ENCODE data around the gene AFAP1L1.
A peak's percentile ranks its signal among the peaks of the same experiment; 100 is the strongest.

The AFAP1L1 gene

DNA sequence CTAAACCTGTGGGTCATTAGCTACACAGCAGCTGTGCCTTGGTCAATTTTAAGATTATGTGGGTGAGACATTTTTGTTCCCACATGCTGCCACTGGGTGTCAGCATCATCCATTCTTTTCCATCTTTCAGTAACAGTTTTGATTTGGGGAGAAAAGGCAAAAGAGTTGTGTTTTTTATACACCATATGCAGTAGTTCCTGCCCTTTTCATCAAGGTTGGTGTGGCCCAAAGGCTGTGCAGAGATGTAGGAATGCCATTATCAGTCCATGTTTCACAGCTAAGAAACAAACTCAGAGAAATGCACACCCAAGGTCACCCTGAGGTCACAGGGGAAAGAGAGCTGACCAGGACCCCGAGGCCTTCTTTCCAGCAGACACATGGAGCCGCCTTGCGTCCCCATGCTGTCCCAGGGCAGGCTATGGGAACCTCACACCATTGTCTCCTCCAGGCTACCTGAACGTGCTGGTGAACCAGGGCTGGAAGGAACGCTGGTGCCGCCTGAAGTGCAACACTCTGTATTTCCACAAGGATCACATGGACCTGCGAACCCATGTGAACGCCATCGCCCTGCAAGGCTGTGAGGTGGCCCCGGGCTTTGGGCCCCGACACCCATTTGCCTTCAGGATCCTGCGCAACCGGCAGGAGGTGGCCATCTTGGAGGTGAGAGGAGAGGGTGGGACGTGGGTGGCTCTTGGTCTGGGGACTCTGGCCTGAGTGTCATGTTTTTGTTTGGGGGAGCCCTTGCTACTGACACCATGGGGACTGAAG lies 45.8 kb downstream of the AFAP1L1 start:
- DNase-seq: peak; percentile 52

DNA sequence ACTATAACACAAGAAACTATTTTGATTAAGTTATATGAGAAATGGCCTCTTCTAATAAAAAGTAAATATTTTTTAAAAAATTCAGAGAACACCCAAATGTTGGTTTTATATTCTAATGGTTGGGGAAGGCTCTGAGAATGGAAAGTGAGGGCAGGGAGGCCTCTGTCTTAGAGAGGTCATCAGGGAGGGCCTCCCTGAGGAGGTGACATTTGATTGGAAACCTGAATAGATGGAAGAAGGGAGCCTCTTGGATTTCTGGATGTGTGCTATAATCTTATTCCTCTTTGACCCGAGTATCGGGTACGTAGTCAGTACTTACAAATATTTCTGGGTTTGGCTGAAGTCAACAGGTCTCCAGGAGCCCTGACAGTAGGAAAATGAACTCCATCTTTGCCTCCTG lies 47.5 kb downstream of the AFAP1L1 start:
- no peak for DNase-seq

DNA sequence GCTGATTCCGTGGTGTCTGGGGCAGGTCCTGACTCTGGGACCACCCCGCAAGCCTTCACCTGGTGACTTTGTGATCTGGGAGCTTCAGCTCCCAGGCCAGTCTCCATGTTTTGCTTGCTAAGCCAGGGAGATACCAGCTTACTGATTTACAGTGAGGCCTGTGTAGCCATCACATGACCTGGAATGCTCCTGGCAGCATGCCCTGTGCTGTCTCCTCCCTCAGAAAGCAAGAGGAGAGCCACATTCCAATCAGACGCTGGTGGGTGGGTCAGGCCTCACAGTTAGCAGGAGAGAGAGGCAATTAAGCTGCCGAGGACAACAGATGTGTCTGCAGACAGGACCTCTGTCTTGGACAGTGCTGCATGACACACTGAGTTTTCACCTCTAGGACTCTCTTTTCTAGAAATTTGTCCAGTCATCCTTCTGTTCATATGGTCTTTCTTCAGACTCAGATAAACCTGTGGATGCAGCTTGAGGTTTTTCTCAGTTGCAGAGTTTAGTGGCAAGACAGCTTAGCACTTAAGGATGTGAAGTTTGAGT lies 49.2 kb downstream of the AFAP1L1 start:
- DNase-seq: peak; percentile 20

DNA sequence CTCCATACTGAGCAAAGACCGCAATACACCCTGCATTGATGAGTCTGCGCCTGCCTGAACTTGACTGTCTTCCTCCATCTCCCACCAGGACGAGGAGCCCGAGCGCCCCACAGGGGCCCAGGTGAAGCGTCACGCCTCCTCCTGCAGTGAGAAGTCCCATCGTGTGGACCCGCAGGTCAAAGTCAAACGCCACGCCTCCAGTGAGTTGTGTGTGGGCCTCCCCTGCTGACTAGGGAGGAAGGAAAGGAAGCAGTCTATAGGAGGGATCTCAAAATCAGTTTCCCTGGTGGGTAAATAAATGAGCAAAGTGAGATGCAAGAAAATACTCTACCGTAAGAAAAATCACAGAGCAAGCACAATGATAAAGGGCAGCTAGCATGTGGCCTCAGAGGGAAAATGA lies 50.9 kb downstream of the AFAP1L1 start:
- no peak for DNase-seq

DNA sequence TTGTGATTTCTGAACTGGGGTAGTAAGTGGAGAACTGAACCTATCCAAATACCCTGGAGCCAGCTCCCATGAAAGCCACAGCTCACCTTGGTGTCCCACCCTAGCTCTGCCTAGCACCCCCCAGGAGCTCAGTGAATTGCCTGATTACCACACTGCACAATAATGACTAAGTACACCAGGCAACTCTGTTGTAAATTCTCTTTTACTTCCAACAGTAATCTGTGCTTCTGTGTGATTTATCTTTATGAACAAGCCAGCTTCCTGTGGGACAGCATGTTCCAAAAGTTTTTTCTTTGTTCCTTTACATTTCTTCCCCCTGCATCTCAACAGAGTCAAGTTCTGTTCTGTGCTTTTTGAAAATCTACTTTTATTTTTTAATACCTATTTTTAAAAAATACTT lies 51.6 kb downstream of the AFAP1L1 start:
- DNase-seq: no peak

DNA sequence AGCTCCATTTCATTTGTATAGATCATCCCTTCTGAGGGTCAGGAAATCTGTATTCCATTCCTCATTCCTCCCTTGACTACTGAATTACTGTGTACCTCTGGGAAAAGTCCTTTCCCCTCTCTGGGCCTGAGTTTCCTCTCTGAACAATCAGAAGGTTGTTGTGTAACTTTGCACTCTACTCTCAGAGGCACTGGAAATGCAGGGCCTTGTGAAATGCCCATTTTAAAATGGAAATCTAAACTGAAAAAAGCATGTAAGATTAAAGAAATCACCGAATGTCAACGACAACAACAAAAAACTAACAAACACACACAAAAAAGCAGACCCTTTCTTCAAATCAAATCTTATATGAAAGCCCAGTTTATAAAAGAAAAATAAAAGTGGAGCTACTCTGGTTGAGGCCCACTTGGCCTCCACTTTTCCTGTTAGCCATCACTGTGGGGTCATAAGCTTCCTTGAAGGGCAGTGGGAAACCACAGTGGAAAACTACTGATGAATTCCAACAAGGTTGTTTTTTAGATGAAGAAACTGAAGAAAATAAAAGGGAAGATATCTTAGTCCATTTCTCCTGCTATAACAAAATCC lies 52.1 kb downstream of the AFAP1L1 start:
- DNase-seq: no peak

DNA sequence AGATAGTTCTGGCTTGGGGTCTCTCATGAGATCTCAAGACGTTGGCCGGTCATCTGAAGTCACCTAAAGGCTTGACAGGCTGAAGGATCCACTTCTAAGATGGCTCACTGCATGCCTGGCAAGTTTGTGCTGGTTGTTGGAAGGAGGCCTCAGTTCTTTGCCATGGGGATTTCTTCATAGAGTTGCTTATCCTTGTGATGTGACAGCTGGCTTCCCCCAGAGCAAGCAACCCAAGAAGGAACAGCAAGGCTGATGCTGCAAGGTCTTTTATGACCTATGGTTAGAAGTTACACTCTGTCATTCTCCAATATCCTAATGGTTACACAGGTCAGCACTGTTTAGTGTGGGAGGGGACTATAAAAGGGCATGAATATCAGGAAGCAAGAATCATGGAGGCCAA lies 53.0 kb downstream of the AFAP1L1 start:
- no peak for DNase-seq

DNA sequence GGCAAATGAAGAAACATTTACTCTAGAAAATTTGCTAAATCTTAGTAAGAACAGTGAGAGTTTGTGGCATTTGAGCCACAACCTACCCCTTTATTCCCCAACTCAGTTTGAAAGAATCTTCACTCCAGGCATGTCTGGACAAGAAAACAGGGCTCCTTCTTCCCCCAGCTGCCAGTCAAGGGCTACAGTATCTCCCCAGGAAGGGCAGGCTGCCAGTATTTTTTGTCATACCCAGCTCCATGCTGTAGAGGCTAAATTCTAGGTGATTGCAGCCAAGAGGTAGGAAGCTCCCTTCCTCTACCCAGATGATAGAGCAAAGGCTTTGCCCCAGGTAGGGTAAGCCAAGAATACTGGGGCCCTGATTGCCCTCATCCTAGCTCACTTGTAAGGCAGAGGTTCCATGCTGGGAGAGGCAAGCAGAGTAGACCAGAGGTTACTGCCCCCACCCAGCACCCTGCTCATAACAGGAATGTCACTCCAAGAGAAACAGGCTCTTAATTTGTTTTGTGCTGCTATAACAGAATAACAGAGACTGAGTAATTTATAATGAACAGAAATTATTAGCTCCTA lies 53.6 kb downstream of the AFAP1L1 start:
- no peak for DNase-seq

DNA sequence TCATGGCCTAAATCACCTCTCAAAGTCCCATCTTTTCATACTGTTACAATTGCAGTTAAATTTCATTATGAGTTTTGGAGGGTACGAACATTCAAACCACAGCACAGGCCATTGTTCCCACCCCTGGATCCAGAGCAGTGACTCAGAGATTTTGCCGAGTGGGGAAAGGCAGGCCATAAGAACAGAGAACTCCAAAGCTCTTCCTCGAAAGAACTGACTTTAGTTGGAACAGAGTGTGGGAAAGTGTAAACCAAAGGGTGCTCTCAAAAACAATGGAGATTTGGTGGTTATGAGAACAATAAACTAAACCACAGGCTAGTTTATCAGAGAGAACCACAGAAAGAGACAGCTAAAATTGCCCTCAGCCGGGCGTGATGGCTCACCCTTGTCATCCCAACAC lies 54.2 kb downstream of the AFAP1L1 start:
- DNase-seq: no peak

DNA sequence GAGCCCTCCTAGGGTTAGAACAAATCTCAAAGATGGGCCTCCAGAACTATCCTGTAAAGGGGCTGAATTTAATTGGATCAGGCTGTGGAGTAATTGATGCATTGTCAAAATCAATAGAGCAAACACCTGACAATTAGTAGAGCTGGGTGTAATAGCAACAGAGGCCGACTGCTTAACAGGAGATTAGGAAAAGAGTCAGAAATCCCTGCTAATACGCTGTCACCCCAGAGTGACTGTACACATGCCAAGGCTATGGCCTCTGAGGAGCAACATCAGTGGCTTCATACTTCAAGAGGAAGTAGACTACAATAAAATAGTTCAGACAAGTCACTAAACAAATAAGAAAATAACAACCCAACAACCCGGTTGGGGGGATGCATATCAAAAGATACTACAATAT lies 55.0 kb downstream of the AFAP1L1 start:
- no peak for DNase-seq

DNA sequence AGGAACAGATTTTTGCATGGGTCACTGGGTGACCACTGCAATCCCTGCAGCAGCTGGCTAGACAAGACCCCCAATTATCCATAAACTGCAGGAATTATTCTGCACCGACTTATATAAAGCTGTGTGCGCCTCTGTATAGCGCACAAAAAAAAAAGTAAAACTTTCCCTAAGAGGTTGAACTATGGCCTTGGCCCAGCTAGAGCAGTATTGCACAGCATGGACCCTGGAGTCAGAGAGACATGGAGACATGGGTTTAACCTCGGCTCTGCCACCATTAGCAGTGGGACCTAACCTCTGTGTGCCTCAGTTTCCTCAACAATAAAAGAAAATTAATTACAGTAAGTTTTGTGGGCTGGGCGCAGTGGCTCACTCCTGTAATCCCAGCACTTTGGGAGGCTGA lies 56.5 kb downstream of the AFAP1L1 start:
- DNase-seq: no peak

DNA sequence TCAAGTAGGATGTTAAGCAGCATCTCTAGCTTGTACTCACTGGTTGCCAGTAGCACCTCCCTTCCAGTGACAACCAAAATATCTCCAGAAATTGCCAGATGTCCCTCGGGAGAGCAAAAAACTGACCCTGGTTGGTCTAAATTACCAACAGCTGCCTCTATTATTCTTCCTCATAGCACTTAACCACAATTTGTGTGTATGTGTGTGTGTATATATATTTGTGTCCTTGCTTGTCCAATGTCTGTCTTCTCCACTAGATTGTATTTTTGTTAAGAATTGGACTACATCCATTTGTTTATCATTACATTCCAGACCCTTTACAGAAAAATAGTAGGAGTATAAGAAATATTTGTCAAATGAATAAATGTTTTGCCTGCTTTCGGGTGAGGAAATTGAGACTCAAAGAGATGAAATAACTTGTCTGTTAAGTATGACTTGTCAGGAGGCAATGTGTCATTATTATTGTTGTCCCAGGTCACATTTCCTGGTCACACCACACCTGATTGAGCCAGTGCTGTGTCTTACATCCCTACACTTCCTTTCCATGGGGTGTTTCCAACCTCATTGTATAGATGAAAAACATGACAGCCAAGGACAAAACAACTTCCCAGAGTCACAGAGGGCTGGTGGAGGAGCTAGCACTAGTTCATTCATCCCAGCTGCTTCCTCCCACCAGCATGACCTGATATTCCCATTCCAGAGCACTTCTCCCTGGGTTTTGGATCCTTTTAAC lies 62.2 kb downstream of the AFAP1L1 start:
- DNase-seq: no peak

DNA sequence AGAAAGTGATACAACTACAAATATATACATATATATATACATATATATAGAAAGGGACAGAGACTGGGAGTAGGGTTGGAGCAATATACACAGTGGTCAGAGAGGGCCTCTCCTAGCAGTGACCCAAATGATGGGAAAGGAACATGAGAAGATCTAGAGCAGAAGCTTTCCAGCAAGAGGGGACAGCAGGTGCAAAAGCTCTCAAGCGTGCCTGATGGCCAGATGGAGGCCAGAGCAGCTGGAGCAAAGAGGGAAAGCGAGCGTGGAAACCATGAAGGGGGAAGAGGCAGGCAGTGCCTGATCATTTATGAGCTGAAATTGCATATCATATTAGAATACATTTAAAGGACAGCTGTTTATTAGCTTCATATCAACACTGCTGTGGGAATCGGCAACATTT lies 66.1 kb downstream of the AFAP1L1 start:
- no peak for DNase-seq

DNA sequence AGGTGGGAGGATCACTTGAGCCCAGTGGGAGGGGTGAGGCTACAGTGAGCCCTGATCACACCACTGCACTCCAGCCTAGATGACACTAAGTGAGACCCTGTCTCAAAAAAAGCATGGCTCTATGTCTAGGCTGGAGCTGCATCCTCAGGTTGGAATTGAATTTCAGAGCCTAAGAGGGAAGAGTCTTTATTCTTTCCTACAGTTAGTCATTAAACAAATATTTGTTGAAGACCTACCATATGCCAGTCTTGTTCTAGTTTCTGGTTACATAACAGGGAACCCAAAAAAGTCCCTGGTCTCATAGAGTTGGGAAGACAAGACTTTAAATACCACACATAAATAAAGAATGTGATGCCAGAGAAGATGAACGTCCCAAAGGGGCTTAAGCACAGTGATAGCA lies 66.7 kb downstream of the AFAP1L1 start:
- no peak for DNase-seq

DNA sequence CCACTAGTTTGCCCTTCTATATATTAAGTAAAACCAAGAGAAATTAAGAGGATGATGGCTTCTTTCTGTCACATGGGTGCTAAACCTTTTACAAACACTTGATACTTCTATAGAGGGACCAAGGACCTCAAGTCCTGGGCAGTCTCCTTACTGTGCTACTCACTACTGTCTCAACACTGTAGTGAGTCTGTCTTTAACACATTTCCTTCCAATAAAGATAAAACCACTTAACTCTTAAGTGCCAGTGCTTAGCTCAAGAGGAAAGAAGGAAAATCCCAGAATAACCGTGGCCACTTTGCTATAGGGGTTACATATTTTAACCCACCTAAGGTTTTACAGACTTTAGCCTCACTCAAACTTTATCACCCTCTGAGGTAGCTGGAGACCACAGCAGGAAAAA lies 69.3 kb downstream of the AFAP1L1 start:
- no peak for DNase-seq

DNA sequence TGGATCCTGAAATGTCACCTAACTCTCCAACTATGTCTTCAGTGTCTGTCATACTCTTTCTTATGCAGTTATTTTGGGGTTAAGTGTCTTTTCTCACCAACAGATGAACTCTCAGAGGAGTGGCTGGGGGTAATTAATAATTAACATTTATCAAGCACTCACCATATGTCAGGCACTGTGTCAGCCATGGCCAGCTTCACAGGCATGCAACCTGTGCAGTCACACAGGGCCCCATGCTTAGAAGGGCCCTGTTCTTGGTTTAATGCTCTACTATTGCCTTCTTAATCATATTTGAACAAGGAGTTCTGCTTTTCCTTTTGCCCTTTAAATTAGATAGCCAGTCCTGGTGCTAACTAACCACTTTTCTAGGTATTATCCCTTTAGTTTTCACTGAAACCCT lies 70.2 kb downstream of the AFAP1L1 start:
- no peak for DNase-seq

DNA sequence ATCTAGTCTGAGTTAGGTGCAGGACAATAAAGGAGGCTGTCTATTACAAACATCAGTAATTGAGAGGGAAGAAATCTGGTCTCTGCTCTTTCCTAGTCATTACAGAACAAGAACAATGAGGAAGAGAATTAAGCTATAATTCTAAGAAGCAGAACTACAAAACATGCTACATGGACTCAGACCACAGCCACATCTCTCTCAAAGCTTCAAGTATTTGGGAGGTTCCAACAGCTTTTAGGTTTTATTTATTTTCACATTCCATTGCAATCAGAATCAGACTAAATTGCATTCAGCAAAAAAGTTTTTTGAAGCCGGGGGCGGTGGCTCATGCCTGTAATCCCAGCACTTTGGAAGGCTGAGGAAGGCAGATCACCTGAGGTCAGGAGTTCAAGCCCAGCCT lies 72.5 kb downstream of the AFAP1L1 start:
- DNase-seq: no peak

DNA sequence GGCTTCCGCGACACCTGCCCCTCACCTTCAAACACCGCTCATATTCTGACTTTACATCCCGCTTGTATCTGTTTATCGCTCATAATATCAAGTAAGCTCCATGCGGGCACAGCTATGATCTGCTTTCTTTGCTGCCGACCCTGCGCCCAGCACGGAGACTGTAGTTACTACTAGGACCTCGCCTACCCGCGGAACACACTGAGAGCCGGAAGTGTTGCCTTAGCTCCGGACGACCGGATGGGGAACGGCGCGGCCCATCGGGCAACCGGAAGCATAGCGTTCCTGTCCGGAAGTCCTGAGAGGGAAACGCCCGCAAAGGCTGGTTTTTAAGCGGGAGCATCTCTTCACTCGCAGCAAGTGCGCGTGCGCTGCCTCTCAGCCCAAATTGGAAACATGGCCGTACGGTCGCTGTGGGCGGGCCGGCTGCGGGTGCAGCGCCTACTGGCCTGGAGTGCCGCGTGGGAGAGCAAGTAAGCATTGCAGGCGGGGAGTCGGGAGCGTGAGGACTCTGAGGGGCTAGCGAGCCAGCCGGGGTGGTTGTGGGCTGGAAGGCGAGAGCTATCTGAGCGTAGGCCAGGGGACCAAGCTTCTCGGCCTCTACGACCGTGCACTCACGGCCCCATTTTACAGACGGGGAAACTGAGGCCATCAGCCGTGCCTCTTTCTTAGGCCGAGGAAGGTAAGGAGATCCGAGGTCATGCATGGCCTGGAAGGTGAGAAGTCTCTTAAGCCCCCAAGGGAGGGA lies 73.7 kb downstream of the AFAP1L1 start, which contains the start of gene GRPEL2:
Gene GRPEL2, plus strand, starts transcription at position 353 of the 745 bp plus-strand sequence. Its CDS starts 41 bp downstream, at position 394.
- peak; percentile 98 for DNase-seq

DNA sequence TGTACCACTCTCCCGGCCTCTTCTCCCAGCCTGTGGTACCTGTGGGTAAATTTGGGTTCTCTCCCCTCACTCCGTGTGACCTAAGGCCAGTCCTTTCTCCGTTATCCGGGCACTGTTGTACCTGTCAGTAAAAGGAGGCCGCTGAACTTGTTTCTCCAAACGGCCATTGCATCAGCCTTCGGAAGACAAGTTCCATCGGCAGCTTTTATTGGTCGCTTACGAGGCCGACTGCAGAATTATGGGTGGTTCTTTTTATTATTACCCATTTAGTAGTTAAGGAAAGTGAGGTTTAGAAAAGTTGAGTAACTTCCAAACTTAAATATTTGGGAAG lies 74.2 kb downstream of the AFAP1L1 start:
- peak; percentile 23 for DNase-seq

DNA sequence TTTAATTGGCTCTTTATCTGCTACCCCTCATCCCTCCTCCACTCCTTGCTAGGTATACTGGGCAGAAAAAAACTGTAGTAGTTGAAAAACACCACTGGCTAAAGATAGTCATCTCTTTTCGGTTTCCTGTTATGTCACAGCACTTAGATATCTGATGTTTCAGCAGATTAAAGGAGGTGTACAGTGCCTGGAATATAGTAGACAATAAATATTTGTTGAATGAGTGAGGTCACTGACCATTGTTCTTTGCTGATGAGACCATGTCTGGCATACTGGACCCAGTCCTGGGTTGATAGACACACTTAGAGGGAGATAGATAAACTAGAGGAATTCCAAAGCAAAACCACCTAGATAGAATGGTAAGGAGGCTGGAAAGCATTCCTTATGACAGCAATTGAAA lies 76.9 kb downstream of the AFAP1L1 start:
- DNase-seq: no peak

DNA sequence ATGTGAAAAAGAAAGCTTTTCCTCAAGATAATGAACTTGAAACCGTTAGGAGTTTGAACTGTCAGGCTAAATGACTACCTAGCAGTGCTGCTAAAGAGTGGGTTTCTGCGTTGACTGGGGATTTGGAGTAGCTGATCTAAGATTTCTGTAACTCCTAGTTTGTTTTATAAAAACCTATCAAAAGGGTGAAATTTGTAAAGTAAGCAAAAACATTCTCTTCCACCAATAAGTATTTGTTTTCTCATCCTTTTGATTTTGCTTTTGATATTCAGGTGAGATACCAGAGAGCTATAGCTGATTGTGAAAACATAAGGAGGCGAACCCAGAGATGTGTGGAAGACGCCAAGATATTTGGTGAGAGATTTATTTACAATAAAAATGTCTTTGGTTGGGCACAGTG lies 77.7 kb downstream of the AFAP1L1 start:
- DNase-seq: no peak

DNA sequence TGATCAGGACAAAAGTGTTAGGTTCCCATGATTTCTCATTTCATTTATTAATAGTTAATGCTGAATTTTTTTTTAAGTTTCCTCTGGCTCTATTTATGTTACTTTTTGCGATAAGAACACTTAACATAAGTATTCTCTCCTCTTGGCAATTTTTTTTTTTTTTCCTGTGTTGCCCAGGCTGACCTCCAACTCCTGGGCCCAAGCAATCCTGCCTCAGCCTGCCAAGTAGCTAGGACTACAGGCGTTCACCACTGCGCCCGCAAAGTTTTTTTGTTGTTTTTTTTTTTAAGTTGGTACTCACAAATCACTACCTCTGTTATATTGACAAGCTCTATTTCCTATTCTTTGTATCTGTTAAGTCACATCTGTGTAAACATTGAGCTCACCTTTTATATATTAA lies 80.5 kb downstream of the AFAP1L1 start:
- no peak for DNase-seq

DNA sequence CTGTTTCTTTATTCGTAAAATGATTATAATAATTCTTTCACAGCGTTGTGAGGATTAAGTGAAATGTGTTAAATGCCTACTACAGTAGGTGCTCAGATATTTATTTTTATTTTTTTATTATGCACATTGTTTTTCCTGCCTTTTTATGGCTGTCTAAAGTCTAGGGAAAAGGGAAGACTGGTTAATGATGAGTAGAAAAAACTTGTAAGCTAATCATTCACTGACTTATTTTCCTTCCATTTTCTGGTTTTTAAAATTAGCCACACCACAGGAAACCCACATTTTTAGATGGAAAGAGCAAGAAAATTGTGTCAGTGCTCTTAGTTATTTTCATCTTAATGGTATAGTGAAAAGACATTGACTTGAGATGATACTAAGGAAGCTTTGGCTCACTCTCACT lies 82.3 kb downstream of the AFAP1L1 start:
- no peak for DNase-seq
